ENCODE results near the gene MFSD2B. TPM values are rescaled to one million over a fixed set of nuclear protein-coding genes. Genes with fewer than 3 reads are reported as not detected.

Gene MFSD2B
- total RNA-seq, 1 experiment from 2014 or later, result 0.39 TPM

GRCh38 chr2:24073816-24074215 is 63.9 kb downstream of the MFSD2B start (continued):
- TF ChIP-seq, protein P1, sequence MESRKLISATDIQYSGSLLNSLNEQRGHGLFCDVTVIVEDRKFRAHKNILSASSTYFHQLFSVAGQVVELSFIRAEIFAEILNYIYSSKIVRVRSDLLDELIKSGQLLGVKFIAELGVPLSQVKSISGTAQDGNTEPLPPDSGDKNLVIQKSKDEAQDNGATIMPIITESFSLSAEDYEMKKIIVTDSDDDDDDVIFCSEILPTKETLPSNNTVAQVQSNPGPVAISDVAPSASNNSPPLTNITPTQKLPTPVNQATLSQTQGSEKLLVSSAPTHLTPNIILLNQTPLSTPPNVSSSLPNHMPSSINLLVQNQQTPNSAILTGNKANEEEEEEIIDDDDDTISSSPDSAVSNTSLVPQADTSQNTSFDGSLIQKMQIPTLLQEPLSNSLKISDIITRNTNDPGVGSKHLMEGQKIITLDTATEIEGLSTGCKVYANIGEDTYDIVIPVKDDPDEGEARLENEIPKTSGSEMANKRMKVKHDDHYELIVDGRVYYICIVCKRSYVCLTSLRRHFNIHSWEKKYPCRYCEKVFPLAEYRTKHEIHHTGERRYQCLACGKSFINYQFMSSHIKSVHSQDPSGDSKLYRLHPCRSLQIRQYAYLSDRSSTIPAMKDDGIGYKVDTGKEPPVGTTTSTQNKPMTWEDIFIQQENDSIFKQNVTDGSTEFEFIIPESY (IDR thresholded peaks at IDR 0.05; ENCODE audit: extremely low read depth, insufficient replicate concordance, low read length), result no peak
- no peak for TF ChIP-seq JUND (IDR thresholded peaks at IDR 0.05)
- no peak for TF ChIP-seq SP1 (IDR thresholded peaks at IDR 0.05; ENCODE audit: low read depth)
- TF ChIP-seq TCF7L2 (IDR thresholded peaks at IDR 0.05; ENCODE audit: borderline replicate concordance, extremely low read depth, insufficient read depth, insufficient read length), result no peak
- no peak for TF ChIP-seq YY1 (IDR thresholded peaks at IDR 0.05; ENCODE audit: extremely low read depth, insufficient replicate concordance, low read depth, low read length)
- TF ChIP-seq, protein P2, sequence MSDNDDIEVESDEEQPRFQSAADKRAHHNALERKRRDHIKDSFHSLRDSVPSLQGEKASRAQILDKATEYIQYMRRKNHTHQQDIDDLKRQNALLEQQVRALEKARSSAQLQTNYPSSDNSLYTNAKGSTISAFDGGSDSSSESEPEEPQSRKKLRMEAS (IDR thresholded peaks at IDR 0.05), result no peak
- no peak for TF ChIP-seq POLR2A (IDR thresholded peaks at IDR 0.05; ENCODE audit: borderline replicate concordance, extremely low read depth, insufficient read depth, insufficient read length)

DNA sequence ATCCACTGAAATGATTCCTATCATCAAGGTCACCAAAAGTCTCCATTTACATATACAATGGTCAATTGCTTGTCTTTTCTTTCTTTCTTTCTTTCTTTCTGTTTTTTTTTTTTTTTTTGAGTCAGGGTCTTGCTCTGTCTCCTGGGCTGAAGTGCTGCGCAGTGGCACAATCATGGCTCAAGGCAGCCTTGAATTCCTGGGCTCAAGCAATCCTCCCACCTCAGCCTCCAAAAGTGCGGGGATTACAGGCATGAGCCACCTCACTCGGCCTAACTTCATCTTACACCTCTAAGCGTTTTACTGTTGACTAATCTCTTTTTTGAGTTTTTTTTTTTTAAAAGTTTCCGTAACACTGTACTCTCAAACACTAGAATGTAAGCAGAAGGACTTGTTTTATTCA is 65.4 kb downstream of the MFSD2B start:
- H3K4me3 ChIP-seq (replicated peaks in 1 of 2; ENCODE audit: low read depth in 1 of 2, low read length in 2 of 2), result peak overlapping the region; percentile 49 to 73
- H3K36me3 ChIP-seq (ENCODE audit: control insufficient read depth in 1 of 2, insufficient read depth in 2 of 2, low read length in 2 of 2), result peaks cover 18 to 20% of the 10 kb centered on the region in 2 experiments; a peak in 3 of 4 replicates
- ChIA-PET POLR2A (interaction anchor here (1.8 to 2.9 kb wide), 2 partner anchors 15 to 28 kb away, joined by 4 to 32 read pairs; partner anchors contain the start of gene WDCP), RAD21 (ENCODE audit: low non-redundant PET in 1 of 2, low total read pairs in 2 of 2, uncharacterized antibody in 2 of 2, unreplicated experiment in 2 of 2) (no interaction called here), CTCF (no interaction called here)
- no peak overlapping the region for H2AFZ ChIP-seq (ENCODE audit: low read depth, low read length, poor library complexity, severe bottlenecking)
- peak overlapping the region; percentile 72 for H3K4me2 ChIP-seq (ENCODE audit: low read length)
- intact Hi-C loops (cut with micrococcal nuclease), result loop anchor here (5.0 kb wide), 1 partner anchor 133 kb away; the partner anchor contains the start of gene UBXN2A
- no TSS peak for BruUV-seq (replicated peaks)
- ATAC-seq, result no peak
- DNase-seq (ENCODE audit: low read depth, low spot score), result no peak
- no peaks in the 10 kb centered on the region for H3K9me3 ChIP-seq (ENCODE audit: control insufficient read depth in 1 of 2, insufficient read depth in 1 of 2, low read depth in 1 of 2, low read length in 2 of 2)
- TF ChIP-seq EZH2phosphoT487 (IDR thresholded peaks at IDR 0.05; ENCODE audit: borderline replicate concordance), result no peak
- TF ChIP-seq ZNF274 (IDR thresholded peaks at IDR 0.05; ENCODE audit: low read depth, low read length), result no peak
- no peak for TF ChIP-seq CTCF (IDR thresholded peaks at IDR 0.05 in 2 of 3, conservative IDR thresholded peaks at IDR 0.05 in 1 of 3; ENCODE audit: borderline replicate concordance in 1 of 3, insufficient read depth in 1 of 3, low read depth in 2 of 3, low read length in 2 of 3)
- TF ChIP-seq SIN3A (IDR thresholded peaks at IDR 0.05; ENCODE audit: low read depth), result no peak
- no peak for TF ChIP-seq YY1 (IDR thresholded peaks at IDR 0.05; ENCODE audit: extremely low read depth, insufficient replicate concordance, low read depth, low read length)
- no peak for TF ChIP-seq SP1 (IDR thresholded peaks at IDR 0.05; ENCODE audit: low read depth)
- TF ChIP-seq ELF1 (IDR thresholded peaks at IDR 0.05; ENCODE audit: borderline replicate concordance, low read depth), result no peak
- TF ChIP-seq, protein P3, sequence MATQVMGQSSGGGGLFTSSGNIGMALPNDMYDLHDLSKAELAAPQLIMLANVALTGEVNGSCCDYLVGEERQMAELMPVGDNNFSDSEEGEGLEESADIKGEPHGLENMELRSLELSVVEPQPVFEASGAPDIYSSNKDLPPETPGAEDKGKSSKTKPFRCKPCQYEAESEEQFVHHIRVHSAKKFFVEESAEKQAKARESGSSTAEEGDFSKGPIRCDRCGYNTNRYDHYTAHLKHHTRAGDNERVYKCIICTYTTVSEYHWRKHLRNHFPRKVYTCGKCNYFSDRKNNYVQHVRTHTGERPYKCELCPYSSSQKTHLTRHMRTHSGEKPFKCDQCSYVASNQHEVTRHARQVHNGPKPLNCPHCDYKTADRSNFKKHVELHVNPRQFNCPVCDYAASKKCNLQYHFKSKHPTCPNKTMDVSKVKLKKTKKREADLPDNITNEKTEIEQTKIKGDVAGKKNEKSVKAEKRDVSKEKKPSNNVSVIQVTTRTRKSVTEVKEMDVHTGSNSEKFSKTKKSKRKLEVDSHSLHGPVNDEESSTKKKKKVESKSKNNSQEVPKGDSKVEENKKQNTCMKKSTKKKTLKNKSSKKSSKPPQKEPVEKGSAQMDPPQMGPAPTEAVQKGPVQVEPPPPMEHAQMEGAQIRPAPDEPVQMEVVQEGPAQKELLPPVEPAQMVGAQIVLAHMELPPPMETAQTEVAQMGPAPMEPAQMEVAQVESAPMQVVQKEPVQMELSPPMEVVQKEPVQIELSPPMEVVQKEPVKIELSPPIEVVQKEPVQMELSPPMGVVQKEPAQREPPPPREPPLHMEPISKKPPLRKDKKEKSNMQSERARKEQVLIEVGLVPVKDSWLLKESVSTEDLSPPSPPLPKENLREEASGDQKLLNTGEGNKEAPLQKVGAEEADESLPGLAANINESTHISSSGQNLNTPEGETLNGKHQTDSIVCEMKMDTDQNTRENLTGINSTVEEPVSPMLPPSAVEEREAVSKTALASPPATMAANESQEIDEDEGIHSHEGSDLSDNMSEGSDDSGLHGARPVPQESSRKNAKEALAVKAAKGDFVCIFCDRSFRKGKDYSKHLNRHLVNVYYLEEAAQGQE (IDR thresholded peaks at IDR 0.05; ENCODE audit: low read depth), result no peak
- no peak for TF ChIP-seq ATF3 (IDR thresholded peaks at IDR 0.05)
- no peak for TF ChIP-seq ZFX (IDR thresholded peaks at IDR 0.05)
- H3K27ac ChIP-seq (ENCODE audit: low read depth, low read length), result peak overlapping the region; percentile 81; the same call in 1 of the 2 replicates
- no peaks in the 10 kb centered on the region for H4K20me1 ChIP-seq (ENCODE audit: insufficient read depth)
- H3K9me2 ChIP-seq (ENCODE audit: insufficient read depth), result no peaks in the 10 kb centered on the region
- H3K9ac ChIP-seq (ENCODE audit: low read length), result peak overlapping the region; percentile 77
- H3K27me3 ChIP-seq (ENCODE audit: insufficient read depth, low read length), result no peaks in the 10 kb centered on the region
- H3K4me1 ChIP-seq (ENCODE audit: control insufficient read depth in 1 of 2, insufficient read depth in 2 of 2, low read length in 2 of 2), result peaks cover 4 to 15% of the 10 kb centered on the region in 2 experiments; a peak in 3 of 4 replicates
- peaks cover 56% of the 10 kb centered on the region for H3K79me2 ChIP-seq (ENCODE audit: insufficient read depth, low read length)

All from HCT116 (cell line).